ENCODE measurements around the gene CT47A1.
"Not testable (repeated sequence)": the region's sequence is repeated elsewhere in the genome, so short reads cannot be mapped to it uniquely, and the experiment has no call there.

Gene CT47A1

DNA sequence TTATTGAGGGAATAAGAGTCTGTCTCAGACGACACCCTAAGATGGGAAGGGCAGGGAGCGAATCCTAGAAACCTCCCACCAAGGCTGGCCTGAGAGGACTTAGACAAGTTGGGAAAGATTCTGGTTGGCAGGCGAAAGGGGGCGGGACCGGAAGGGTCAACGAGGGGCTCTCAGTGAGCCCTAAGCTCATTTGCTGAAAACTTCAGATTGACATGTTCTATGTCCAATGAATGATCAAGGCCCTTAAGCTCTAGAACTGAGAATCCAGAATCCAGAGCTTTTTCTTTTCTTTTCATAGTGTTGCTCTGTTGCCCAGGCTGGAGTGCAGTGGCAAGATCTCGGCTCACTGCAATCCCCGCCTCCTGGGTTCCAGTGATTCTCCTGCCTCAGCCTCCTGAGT, at the start of gene CT47A1:
Gene CT47A1 (minus strand): TSS at position 101 of the 400 bp plus-strand sequence. CDS start 231 bp downstream, outside the sequence.
- not testable (repeated sequence) for DNase-seq (ENCODE audit: low spot score)

- DNase-seq (ENCODE audit: low spot score): no peak
Observed at GRCh38 chrX:121032531-121032930, 47.0 kb upstream of the CT47A1 start.

GRCh38 chrX:121030083-121030482, 44.5 kb upstream of the CT47A1 start:
- no peak for DNase-seq (ENCODE audit: low spot score)

DNA sequence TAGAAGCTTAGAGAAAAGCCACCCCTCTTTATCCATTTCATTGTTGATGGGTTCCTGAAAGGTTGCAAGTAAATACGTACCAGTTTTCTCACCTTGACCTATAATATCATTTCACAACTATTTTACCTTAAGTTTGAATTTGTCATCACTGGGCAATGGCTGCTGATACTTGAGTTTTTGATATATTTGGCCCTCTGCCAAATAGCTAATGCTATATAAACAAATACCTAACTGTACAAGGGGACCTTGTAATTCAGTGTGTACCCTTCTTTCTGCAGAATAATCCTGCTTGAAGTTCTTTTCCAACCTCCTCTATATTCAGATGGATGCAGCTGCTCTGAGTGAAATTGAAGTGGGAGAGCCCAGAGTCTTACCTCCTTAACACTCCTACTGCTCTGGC, 42.9 kb upstream of the CT47A1 start:
- no peak for DNase-seq (ENCODE audit: low spot score)

DNA sequence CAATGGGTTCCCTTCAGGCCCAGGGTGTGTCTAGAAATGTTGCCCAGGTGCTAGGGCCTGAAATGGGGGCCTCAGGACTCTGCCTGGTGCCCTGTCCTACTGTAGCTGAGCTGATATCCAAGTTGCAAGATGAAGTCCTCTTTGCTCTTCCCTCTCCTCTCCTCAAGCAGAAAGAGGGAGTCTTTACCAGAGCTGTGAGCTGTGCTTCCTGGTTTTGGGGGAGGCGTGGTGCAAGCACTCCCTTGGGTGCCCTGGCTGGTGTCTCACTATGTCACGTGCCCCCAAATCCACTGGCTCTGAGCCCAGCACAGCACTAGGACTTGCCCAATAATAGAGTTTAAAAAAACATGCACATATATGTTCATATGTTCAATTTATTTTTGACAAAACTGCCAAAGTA, 29.3 kb upstream of the CT47A1 start:
- no peak for DNase-seq (ENCODE audit: low spot score)

DNA sequence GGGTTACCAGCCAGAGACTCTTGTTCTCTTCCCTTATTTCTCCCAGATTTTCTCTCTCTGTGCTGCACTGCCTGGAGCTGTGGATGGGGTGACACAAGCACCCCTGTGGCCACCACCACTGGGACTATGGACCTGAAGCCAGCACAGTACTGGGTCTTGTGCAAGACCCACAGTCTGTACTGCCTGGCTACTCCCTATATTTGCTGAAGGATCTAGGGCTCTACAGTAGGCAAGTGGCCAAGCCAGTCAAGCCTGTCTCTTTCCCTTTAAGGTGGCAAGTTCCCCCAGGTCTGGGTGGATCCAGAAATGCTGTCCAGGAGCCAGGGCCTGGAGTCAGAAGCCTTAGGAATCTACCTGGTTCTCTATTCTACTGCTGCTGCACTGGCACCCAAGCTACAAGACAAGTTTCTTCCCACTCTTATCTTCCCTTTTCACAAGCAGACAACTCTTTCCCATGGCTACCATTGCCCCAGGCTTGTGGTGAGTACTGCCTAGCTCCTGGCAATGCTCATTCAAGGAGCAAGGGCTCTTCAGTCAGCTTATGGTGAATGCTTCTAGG, 28.4 kb upstream of the CT47A1 start:
- DNase-seq (ENCODE audit: low spot score): no peak

GRCh38 chrX:121011254-121011653, 25.7 kb upstream of the CT47A1 start:
- DNase-seq (ENCODE audit: low spot score): no peak

DNA sequence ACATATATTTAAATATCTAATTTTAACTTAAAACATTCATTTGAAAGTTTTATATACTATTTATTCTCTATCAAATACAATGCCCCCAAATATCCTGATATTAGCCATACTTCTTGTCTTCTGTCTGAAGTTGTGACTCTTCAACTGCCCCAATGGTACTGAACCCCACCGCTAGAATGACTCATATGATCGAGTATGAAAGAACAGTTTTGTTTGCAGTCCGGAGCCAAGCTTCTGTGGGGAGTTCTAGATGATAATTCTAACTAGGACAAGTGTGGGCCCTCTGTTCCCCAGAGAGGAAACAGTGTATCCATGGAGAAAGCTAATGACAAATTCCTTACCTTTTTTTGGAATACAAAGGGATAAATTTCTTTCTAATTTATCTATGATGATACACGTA, 24.7 kb upstream of the CT47A1 start:
- no peak for DNase-seq (ENCODE audit: low spot score)

DNA sequence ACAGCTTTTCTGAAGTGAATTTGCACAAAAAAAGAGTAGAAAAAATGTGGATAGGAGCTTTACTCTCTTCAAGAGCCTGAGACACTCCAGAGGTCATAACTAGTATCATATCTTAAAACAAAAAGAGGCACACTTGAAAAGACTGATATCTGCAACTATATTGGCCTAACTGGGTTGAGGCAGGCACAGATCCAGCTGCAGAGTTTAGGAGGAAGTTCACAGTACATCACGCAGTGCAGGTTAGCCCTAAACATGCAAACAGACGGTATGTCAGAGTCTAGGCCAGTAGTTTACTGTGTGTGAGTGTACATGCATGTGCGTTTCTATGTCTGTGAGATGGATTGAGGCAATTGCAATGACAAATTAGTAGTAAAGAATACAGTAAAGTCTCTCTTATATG, 24.2 kb upstream of the CT47A1 start:
- DNase-seq (ENCODE audit: low spot score): no peak

DNA sequence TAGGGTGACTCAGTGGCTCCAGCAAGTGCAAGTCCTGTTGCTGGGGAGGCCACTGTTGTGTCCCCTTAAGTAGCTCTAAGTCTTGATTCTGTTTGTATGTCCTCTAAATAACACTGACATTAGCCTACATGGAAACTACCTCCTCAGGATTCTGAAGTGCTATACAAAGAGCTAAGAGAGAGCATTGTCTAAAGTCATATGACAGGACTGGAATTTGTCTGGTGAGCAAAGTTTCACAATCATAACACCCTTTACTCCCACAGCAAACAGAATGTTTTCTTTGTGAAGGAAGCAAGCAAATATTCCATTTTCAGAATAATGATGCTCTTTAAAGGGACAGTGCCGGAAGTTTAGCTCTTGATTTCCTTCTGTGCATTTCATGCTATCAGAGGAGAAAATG, 23.4 kb upstream of the CT47A1 start:
- DNase-seq (ENCODE audit: low spot score): no peak

DNA sequence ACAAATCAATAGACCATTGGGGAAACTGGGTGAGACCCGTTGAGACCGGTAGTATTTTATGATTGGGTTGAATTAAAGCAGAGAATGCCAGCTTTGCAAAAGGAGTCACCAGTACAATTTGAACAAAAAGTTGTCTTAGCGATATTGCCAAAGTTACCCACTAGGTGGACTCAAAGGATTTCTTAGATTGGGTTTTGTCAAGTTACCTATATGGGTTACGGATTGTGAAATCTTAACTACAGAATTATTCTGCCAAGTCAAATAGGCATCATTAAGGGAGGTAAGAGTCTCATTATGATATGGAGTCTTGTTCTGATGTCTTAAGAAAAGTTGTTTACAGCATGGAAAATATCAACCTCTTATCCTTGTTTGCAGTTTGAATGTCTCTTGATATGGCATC, 15.0 kb upstream of the CT47A1 start:
- peak; percentile 1 for DNase-seq (ENCODE audit: low spot score)

DNA sequence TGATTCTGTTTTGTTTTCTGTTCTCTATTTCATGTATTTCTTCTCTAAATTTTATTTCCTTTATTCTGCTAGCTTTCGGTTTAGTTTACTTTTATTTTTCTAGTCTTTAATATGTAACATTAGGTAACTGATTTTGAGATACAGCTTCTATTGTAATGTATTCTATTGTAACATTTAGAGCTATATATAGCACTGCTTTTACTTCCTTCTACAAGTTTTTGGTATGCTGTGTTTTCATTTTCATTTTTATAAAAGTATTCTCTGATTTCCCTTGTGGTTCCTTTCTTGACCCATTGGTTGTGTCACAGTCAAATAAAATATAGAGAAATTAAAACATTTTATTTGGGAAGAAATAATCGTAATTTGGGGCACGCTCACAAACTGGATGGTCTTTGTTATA, 13.9 kb upstream of the CT47A1 start:
- no peak for DNase-seq (ENCODE audit: low spot score)

- DNase-seq (ENCODE audit: low spot score): not testable (repeated sequence)
Observed at GRCh38 chrX:120956500-120956899, 29.1 kb downstream of the CT47A1 start, which contains the start of gene CT47A7. CT47A7 (minus strand) TSS chrX:120956600; CDS start chrX:120956345, 255 bp downstream.

Measured in activated CD4-positive, alpha-beta T cell treated with anti-CD3 and anti-CD28 coated beads, Interleukin-2, Interleukin-4, amounts not matched to agents 100 ng/mL and 50 ng/mL, durations not matched to agents 16 hours and 8 hours (primary cell).